Measurements from ENCODE around the gene PDCD7.
A peak's percentile ranks its signal among the peaks of the same experiment; 100 is the strongest.

The PDCD7 gene

DNA sequence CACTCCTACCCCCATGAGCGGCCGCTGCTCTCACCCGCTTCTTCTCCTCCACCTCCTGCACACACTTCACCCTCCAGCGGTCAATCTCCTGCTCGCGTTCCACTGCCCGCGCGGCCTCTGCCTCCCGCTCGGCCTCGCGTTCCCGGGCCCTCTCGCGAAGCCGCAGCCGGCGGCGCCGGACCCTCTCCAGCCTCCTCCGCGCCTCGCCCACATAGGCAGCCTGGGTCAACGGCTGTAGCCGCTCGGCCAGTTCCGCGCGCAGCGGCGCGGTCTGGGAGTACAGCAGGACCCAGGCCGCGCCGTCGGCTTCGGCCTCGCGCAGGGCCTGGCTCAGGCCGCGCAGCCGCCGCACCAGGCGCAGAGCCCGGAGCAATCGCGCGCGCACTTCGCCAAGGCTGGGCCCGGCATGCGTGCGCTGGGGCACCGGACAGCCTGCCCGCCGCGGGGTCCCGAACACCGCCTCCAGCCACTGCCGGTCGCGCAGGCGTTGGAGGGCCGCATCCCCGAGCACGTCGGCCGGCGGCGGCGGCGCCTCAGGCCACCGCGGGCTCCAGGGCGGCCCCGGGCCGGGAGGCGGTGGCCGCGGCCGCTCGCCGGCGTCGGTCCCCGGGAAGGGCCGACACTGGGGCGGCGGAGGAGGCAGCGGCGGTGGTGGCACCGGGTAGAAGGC lies 595 bp downstream of the PDCD7 start:
- H3K4me3 ChIP-seq (ENCODE audit: low read depth, low read length), result peak overlapping the region; percentile 65
- peak; percentile 8 for DNase-seq (ENCODE audit: low read depth)
- in situ Hi-C loops (cut with HindIII; ENCODE audit: low sequenced_read_pairs), result no loop called here
- TF ChIP-seq, protein P1, sequence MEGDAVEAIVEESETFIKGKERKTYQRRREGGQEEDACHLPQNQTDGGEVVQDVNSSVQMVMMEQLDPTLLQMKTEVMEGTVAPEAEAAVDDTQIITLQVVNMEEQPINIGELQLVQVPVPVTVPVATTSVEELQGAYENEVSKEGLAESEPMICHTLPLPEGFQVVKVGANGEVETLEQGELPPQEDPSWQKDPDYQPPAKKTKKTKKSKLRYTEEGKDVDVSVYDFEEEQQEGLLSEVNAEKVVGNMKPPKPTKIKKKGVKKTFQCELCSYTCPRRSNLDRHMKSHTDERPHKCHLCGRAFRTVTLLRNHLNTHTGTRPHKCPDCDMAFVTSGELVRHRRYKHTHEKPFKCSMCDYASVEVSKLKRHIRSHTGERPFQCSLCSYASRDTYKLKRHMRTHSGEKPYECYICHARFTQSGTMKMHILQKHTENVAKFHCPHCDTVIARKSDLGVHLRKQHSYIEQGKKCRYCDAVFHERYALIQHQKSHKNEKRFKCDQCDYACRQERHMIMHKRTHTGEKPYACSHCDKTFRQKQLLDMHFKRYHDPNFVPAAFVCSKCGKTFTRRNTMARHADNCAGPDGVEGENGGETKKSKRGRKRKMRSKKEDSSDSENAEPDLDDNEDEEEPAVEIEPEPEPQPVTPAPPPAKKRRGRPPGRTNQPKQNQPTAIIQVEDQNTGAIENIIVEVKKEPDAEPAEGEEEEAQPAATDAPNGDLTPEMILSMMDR (IDR thresholded peaks at IDR 0.05; ENCODE audit: low read depth, low read length, missing control alignments), result no peak

DNA sequence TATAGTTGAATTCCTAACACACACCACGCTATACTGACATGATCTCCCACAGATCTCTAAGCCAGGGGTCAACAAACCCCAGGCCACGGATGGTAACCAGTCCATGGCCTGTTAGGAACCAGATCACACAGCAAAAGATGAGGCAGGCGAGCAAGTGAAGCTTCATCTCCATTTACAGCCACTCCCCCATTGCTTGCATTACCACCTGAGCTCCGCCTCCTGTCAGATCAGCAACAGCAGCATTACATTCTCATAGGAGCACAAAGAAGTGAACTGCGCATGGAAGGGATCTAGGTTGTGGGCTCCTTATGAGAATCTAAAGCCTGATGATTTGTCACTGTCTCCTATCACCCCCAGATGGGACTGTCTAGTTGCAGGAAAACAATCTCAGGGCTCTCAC lies 2.7 kb downstream of the PDCD7 start:
- no peak for DNase-seq (ENCODE audit: low read depth)
- TF ChIP-seq, protein P1 (IDR thresholded peaks at IDR 0.05; ENCODE audit: low read depth, low read length, missing control alignments), result no peak
- in situ Hi-C loops (cut with HindIII; ENCODE audit: low sequenced_read_pairs), result no loop called here
- no peak overlapping the region for H3K4me3 ChIP-seq (ENCODE audit: low read depth, low read length)

GRCh38 chr15:65115542-65115941 lies 18.1 kb downstream of the PDCD7 start:
- in situ Hi-C loops (cut with HindIII; ENCODE audit: low sequenced_read_pairs), result no loop called here
- H3K4me3 ChIP-seq (ENCODE audit: low read depth, low read length), result no peak overlapping the region
- TF ChIP-seq, protein P1 (IDR thresholded peaks at IDR 0.05; ENCODE audit: low read depth, low read length, missing control alignments), result no peak
- no peak for DNase-seq (ENCODE audit: low read depth)

GRCh38 chr15:65115086-65115485 lies 18.5 kb downstream of the PDCD7 start, which contains the start of gene UBAP1L:
TSS of gene UBAP1L (minus strand) at chr15:65115200. CDS start at chr15:65106215, 8,985 bp downstream.
- in situ Hi-C loops (cut with HindIII; ENCODE audit: low sequenced_read_pairs), result no loop called here
- no peak for DNase-seq (ENCODE audit: low read depth)
- TF ChIP-seq, protein P1 (IDR thresholded peaks at IDR 0.05; ENCODE audit: low read depth, low read length, missing control alignments), result no peak
- H3K4me3 ChIP-seq (ENCODE audit: low read depth, low read length), result no peak within 1 kb of the TSS

GRCh38 chr15:65110676-65111292 lies 22.8 kb downstream of the PDCD7 start:
- in situ Hi-C loops (cut with HindIII; ENCODE audit: low sequenced_read_pairs), result no loop called here
- no peak for DNase-seq (ENCODE audit: low read depth)
- TF ChIP-seq, protein P1 (IDR thresholded peaks at IDR 0.05; ENCODE audit: low read depth, low read length, missing control alignments), result no peak

GRCh38 chr15:65106011-65106590 lies 27.5 kb downstream of the PDCD7 start:
- DNase-seq (ENCODE audit: low read depth), result no peak
- in situ Hi-C loops (cut with HindIII; ENCODE audit: low sequenced_read_pairs), result no loop called here
- TF ChIP-seq, protein P1 (IDR thresholded peaks at IDR 0.05; ENCODE audit: low read depth, low read length, missing control alignments), result no peak
- H3K4me3 ChIP-seq (ENCODE audit: low read depth, low read length), result no peak overlapping the region

More at GRCh38 chr15:65110676-65111292, 22.8 kb downstream of the PDCD7 start:
- no peak overlapping the region for H3K4me3 ChIP-seq (ENCODE audit: low read depth, low read length)
